Activated naive CD4-positive, alpha-beta T cell treated with anti-CD3 and anti-CD28 coated beads for 36 hours (primary cell): ENCODE results near the gene TNFAIP3. TPM values are rescaled to one million over a fixed set of nuclear protein-coding genes. Genes with fewer than 3 reads are reported as not detected.
"Not testable (repeated sequence)": the region's sequence is repeated elsewhere in the genome, so short reads cannot be mapped to it uniquely, and the experiment has no call there.

Source experiments
- CTCF ChIA-PET: fragments of 350-600 bp; sonication (Branson Sonifier 250); formaldehyde crosslinking; loops from one replicate; lab custom pipeline; 2021; ENCODE audit warnings: antibody characterized with exemption; lab: Charles Lee
- DNase-seq: peaks from one replicate; pipeline ENCODE4 v3.0.0-alpha.2; 2020
- H3K27ac Mint-ChIP-seq: one replicate; pipeline ENCODE4 v1.8.0; 2021; ENCODE audit warnings: mild to moderate bottlenecking, mixed read lengths
- H3K27me3 Mint-ChIP-seq: one replicate; pipeline ENCODE4 v1.8.0; 2021; ENCODE audit warnings: low read depth, mixed read lengths
- H3K36me3 Mint-ChIP-seq: one replicate; pipeline ENCODE4 v1.8.0; 2021; ENCODE audit warnings: low read depth, mixed read lengths
- H3K4me1 Mint-ChIP-seq: one replicate; pipeline ENCODE4 v1.8.0; 2021; ENCODE audit warnings: low read depth, mixed read lengths
- H3K4me3 Mint-ChIP-seq: one replicate; pipeline ENCODE4 v1.8.0; 2021; ENCODE audit warnings: mild to moderate bottlenecking, moderate library complexity, mixed read lengths
- H3K9me3 Mint-ChIP-seq: one replicate; pipeline ENCODE4 v1.8.0; 2021; ENCODE audit warnings: mixed read lengths
- intact Hi-C: fragments of 100-400 bp; cut with micrococcal nuclease; formaldehyde crosslinking; loops from one replicate; pipeline ENCODE4 v1.15.1; 2023
- total RNA-seq, 2 experiments: library from RNA; stranded (reverse); gene quantifications; one replicate each; pipeline ENCODE4 v1.2.3, GENCODE V29; 2021

Gene TNFAIP3
- total RNA-seq, 2 experiments from 2014 or later, result 289 to 294 TPM

DNA sequence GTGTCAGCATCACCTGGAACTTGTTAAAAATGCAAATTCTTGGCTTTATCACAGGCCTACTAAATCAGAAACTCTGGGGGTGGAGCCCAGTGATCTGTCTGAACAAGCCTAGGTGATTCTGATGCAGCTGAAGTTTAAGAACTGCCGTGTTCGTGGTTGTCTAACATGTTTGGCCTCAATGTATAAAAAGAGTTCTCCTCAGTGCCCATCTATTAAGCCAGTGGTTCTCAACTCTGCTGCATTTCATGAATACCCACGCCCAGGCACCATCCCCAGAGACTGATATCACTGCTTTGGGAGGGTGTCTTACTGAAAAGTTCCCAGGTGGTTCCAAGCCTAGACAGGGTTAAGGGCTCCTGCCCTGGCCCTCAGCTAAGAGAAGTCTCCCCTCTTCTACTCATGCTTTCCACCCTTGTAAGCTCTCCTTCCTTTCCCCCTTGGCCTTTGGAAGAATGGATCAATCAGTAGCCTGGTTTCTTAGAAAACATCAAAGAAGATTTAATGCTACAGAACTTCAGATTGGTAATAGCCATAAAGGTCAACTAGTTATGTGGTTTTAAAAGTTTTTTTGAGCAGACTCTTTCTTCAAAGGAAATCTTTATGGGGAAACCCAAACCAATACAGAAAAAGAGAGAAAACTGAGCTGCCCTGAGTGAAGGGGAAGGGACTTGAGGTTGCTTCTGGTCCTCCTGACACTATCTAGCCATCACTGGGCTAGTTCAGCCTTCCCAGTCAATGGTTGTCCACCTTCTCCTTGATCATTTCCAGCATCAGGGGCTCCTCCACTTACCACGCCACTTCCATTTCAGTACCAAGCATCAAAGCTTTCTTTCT, 38.9 kb upstream of the TNFAIP3 start:
- DNase-seq, result peak; percentile 84
- peak overlapping the region; percentile 35 for H3K4me3 Mint-ChIP-seq
- peaks cover 75% of the 10 kb centered on the region for H3K4me1 Mint-ChIP-seq
- H3K27me3 Mint-ChIP-seq, result no peaks in the 10 kb centered on the region
- peak overlapping the region; percentile 96 for H3K27ac Mint-ChIP-seq
- no peaks in the 10 kb centered on the region for H3K9me3 Mint-ChIP-seq
- H3K36me3 Mint-ChIP-seq, result no peaks in the 10 kb centered on the region
- intact Hi-C loops, result loop anchor here (1.0 to 10.0 kb wide), 10 partner anchors 9 to 1317 kb away; no protein-coding TSS in a partner anchor
- CTCF ChIA-PET, result interaction anchor here (0.6 to 8.3 kb wide), 4 partner anchors 29 to 111 kb away, joined by 3 to 46 read pairs (median 7); partner anchors contain the start of gene TNFAIP3

GRCh38 chr6:137829641-137830083, 37.4 kb upstream of the TNFAIP3 start:
- Mint-ChIP-seq H3K4me3 (no peak overlapping the region), H3K9me3 (peaks cover 8% of the 10 kb centered on the region), H3K4me1 (peaks cover 61% of the 10 kb centered on the region), H3K27me3 (no peaks in the 10 kb centered on the region), H3K36me3 (peaks cover 2% of the 10 kb centered on the region), H3K27ac (peak overlapping the region; percentile 96)
- no peak for DNase-seq
- CTCF ChIA-PET, result interaction anchor here (1.7 to 8.3 kb wide), 3 partner anchors 30 to 41 kb away, joined by 4 to 46 read pairs (median 10); partner anchors contain the start of gene TNFAIP3
- intact Hi-C loops, result loop anchor here (1.0 to 10.0 kb wide), 4 partner anchors 20 to 1315 kb away; no protein-coding TSS in a partner anchor

GRCh38 chr6:137830511-137830911, 36.5 kb upstream of the TNFAIP3 start:
- Mint-ChIP-seq H3K4me1 (peaks cover 53% of the 10 kb centered on the region), H3K4me3 (peak overlapping the region; percentile 16), H3K27ac (peak overlapping the region; percentile 91), H3K36me3 (peaks cover 2% of the 10 kb centered on the region), H3K9me3 (peaks cover 8% of the 10 kb centered on the region), H3K27me3 (no peaks in the 10 kb centered on the region)
- CTCF ChIA-PET, result interaction anchor here (0.7 to 8.3 kb wide), 4 partner anchors 26 to 40 kb away, joined by 3 to 46 read pairs (median 7); partner anchors contain the start of gene TNFAIP3
- DNase-seq, result peak; percentile 73
- intact Hi-C loops, result loop anchor here (1.0 kb wide), 2 partner anchors 19 to 30 kb away; no protein-coding TSS in a partner anchor

DNA sequence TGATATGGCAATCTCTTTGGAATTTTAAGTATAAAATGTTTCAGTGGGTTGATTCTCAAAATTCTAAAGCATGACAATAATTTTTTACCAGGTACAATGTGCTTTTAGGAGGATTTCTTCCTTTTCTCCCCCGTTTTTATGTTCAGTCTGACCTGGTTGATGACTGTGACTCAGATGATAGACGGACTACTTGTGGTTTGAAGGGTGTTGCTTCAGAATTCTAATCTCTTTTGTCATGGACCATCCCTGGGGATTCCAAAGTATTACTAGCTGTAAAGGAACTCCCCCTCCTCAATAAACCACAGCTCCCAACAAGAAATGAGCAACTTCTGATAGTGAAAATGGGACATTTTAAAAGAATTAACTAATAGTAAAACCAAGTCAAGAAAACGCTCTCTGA, 34.9 kb upstream of the TNFAIP3 start:
- H3K27ac Mint-ChIP-seq, result no peak overlapping the region
- no peak overlapping the region for H3K4me3 Mint-ChIP-seq
- CTCF ChIA-PET, result interaction anchor here (1.1 to 3.6 kb wide), 2 partner anchors 9 to 35 kb away, joined by 3 to 10 read pairs; partner anchors contain the start of gene TNFAIP3

DNA sequence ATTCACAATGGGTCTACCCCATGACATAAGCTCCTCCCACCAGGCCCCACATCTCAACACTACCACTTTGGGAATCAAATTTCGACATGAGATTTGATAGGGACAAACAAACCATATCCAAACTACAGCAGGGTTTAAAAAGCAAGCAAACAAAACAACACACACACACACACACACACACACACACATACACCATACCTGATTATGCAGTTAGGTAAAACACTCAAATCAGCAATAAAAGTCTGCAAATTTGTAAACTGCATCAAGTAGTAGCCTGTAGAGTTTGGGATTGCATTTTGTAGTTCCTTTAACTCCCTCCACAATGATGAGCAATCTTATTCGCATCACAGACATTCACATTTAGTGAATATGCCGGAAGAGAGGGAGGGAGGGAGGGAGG, 32.6 kb upstream of the TNFAIP3 start:
- Mint-ChIP-seq H3K9me3 (peaks cover 25% of the 10 kb centered on the region), H3K4me3 (no peak overlapping the region), H3K4me1 (peaks cover 24% of the 10 kb centered on the region), H3K27ac (no peak overlapping the region), H3K36me3 (peaks cover 2% of the 10 kb centered on the region), H3K27me3 (no peaks in the 10 kb centered on the region)
- DNase-seq, result no peak
- intact Hi-C loops, result no loop called here
- CTCF ChIA-PET, result no interaction called here

More for the DNA sequence above, 34.9 kb upstream of the TNFAIP3 start:
- Mint-ChIP-seq H3K9me3 (peaks cover 8% of the 10 kb centered on the region), H3K27me3 (no peaks in the 10 kb centered on the region), H3K36me3 (peaks cover 2% of the 10 kb centered on the region), H3K4me1 (peaks cover 48% of the 10 kb centered on the region)
- intact Hi-C loops, result no loop called here
- DNase-seq, result no peak

DNA sequence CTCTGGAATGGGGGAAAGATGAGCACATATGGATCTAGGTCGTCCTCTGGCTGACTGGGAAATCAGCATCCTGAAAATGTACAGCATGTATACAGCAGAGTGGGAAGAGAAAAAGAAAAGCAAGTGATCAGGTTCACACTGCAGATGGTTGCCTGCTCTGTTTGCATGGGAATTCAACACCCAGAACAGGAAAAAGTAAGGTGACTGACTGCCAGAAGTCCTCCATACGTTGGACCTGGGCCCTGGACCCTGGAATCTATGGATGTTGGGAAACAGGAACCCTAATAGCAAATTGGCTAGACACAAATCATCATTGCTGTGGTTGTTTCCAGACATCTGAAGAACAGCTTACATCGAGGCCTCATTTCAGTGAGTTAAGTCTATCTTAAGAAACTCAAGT, 30.3 kb upstream of the TNFAIP3 start:
- H3K27ac Mint-ChIP-seq, result no peak overlapping the region
- DNase-seq, result no peak
- H3K36me3 Mint-ChIP-seq, result peaks cover 5% of the 10 kb centered on the region
- H3K27me3 Mint-ChIP-seq, result no peaks in the 10 kb centered on the region
- H3K4me3 Mint-ChIP-seq, result no peak overlapping the region
- CTCF ChIA-PET, result interaction anchor here (0.7 to 1.0 kb wide), 3 partner anchors 11 to 112 kb away, joined by 3 to 4 read pairs (median 4); no protein-coding TSS in a partner anchor
- intact Hi-C loops, result no loop called here
- peaks cover 37% of the 10 kb centered on the region for H3K9me3 Mint-ChIP-seq
- H3K4me1 Mint-ChIP-seq, result peaks cover 6% of the 10 kb centered on the region

DNA sequence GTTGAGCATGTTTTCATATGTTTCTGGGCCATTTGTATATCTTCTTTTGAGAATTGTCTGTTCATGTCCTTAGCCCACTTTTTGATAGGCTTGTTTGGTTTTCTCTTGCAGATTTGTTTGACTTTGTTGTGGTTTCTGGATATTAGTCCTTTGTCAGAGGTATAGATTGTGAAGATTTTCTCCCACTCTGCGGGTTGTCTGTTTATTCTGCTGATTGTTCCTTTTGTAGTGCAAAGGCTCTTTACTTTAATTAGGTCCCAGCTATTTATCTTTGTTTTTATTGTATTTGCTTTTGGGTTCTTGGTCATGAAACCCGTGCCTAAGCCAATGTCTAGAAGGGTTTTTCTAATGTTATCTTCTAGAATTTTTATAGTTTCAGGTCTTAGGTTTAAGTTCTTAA, 29.0 kb upstream of the TNFAIP3 start:
- H3K27ac Mint-ChIP-seq, DNase-seq, H3K27me3 Mint-ChIP-seq, H3K4me3 Mint-ChIP-seq, H3K4me1 Mint-ChIP-seq, intact Hi-C loops, CTCF ChIA-PET, H3K36me3 Mint-ChIP-seq: not testable (repeated sequence)
- H3K9me3 Mint-ChIP-seq, result peaks cover 37% of the 10 kb centered on the region

DNA sequence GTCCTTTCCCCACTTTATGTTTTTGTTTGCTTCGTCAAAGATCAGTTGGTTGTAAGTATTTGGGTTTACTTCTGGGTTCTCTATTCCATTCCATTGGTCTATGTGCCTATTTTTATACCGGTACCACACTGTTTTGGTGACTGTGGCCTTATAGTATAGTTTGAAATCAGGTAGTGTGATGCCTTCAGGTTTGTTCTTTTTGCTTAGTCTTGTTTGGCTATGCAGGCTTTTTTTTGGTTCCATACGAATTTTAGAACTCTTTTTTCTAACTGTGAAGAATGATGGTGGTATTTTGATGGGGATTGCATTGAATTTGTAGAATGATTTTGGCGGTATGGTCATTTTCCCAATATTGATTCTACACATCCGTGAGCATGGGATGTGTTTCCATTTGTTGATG, 28.5 kb upstream of the TNFAIP3 start:
- H3K27ac Mint-ChIP-seq, DNase-seq, intact Hi-C loops, CTCF ChIA-PET, H3K4me3 Mint-ChIP-seq, H3K27me3 Mint-ChIP-seq, H3K36me3 Mint-ChIP-seq, H3K4me1 Mint-ChIP-seq: not testable (repeated sequence)
- peaks cover 35% of the 10 kb centered on the region for H3K9me3 Mint-ChIP-seq

DNA sequence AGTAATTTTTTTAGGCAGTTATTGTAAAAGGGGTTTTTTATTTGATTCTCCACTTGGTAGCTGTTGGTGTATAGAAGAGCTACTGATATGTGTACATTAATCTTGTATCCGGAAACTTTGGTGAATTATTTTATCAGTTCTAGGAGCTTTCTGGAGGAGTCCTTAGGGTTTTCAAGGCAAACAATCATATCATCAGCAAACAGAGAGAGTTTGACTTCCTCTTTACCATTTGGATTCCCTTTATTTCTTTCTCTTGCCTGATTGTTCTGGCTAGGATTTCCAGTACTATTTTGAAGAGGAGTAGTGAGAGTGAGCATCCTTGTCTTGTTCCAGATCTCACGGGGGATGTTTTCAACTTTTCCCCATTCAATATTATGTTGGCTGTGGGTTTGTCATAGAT, 28.0 kb upstream of the TNFAIP3 start:
- no peak overlapping the region for H3K4me3 Mint-ChIP-seq
- intact Hi-C loops, result no loop called here
- peaks cover 3% of the 10 kb centered on the region for H3K36me3 Mint-ChIP-seq
- no peak overlapping the region for H3K27ac Mint-ChIP-seq
- no peak for DNase-seq
- no peaks in the 10 kb centered on the region for H3K4me1 Mint-ChIP-seq
- CTCF ChIA-PET, result no interaction called here
- no peaks in the 10 kb centered on the region for H3K27me3 Mint-ChIP-seq
- peaks cover 32% of the 10 kb centered on the region for H3K9me3 Mint-ChIP-seq

DNA sequence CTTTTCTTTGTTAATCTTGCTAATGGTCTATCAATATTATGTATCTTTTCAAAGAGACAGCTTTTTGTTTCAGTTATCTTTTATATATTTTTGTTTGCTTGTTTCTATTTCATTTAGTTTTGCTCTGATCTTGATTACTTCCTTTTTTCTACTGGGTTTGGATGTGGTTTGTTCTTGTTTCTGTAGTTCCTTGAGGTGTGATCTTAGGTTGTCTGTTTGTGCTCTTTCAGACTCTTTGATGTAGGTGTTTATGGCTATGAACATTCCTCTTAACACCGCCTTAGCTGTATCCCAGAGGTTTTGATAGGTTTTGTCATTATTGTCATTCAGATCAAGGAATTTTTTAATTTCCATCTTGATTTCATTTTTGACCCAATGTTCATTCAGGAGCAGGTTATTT, 26.8 kb upstream of the TNFAIP3 start:
- H3K27ac Mint-ChIP-seq, result no peak overlapping the region
- CTCF ChIA-PET, result interaction anchor here (0.9 to 1.1 kb wide), 2 partner anchors 30 to 41 kb away, joined by 4 to 5 read pairs; no protein-coding TSS in a partner anchor
- no peak for DNase-seq
- H3K27me3 Mint-ChIP-seq, result no peaks in the 10 kb centered on the region
- H3K4me3 Mint-ChIP-seq, result no peak overlapping the region
- H3K4me1 Mint-ChIP-seq, result no peaks in the 10 kb centered on the region
- H3K9me3 Mint-ChIP-seq, result peaks cover 29% of the 10 kb centered on the region
- intact Hi-C loops, result no loop called here
- peaks cover 3% of the 10 kb centered on the region for H3K36me3 Mint-ChIP-seq

DNA sequence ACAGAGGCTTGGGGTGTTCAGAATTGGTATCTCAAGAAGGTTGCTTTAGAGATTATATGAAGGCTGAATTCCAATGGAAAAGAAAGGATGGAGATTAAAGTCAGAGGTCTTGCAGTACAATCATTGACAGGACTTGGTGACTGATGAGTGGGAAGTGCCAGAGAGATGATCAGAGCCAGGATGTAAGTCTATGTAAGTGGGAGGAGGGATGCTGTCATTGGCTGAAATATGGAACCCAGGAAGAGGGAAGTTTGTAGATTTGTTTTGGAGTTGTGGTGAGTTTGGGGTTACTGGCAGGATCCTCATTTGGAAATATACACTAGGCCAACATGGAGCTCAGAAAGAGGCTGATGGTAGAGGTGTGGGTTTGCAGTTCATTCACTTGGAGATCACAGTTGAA, 23.8 kb upstream of the TNFAIP3 start:
- no peak for DNase-seq
- Mint-ChIP-seq H3K27me3 (no peaks in the 10 kb centered on the region), H3K4me3 (no peak overlapping the region), H3K36me3 (peaks cover 3% of the 10 kb centered on the region), H3K9me3 (peaks cover 22% of the 10 kb centered on the region), H3K4me1 (no peaks in the 10 kb centered on the region), H3K27ac (no peak overlapping the region)
- intact Hi-C loops, result no loop called here
- CTCF ChIA-PET, result interaction anchor here (0.6 to 1.4 kb wide), 3 partner anchors 15 to 97 kb away, joined by 3 read pairs; no protein-coding TSS in a partner anchor

GRCh38 chr6:137844327-137844726, 22.7 kb upstream of the TNFAIP3 start:
- H3K27ac Mint-ChIP-seq, H3K4me3 Mint-ChIP-seq, intact Hi-C loops, H3K27me3 Mint-ChIP-seq, CTCF ChIA-PET, H3K4me1 Mint-ChIP-seq, H3K36me3 Mint-ChIP-seq, DNase-seq: not testable (repeated sequence)
- peaks cover 13% of the 10 kb centered on the region for H3K9me3 Mint-ChIP-seq
